Coronary artery (tissue), 2 donors: ENCODE results near the gene PDHX.

Source experiments
- DNase-seq: peaks from one replicate; pipeline ENCODE4 v3.0.0-alpha.2; 2017; ENCODE audit warnings: low spot score
- H3K27ac ChIP-seq, 2 donors: fragments of 200-600 bp; sonication (generic); one replicate each; pipeline ENCODE4 v1.5.1; 2016 to 2019
- H3K4me3 ChIP-seq: fragments of 200-600 bp; sonication (generic); 2 replicates; pipeline ENCODE4 v1.5.1; 2016; ENCODE audit warnings: mild to moderate bottlenecking, moderate library complexity
- TF ChIP-seq, protein P1 (sequence below): fragments of 200-600 bp; sonication (generic); IDR thresholded peaks from one replicate; pipeline ENCODE4 v1.5.1; 2019; ENCODE audit warnings: antibody characterized with exemption

The PDHX gene

DNA sequence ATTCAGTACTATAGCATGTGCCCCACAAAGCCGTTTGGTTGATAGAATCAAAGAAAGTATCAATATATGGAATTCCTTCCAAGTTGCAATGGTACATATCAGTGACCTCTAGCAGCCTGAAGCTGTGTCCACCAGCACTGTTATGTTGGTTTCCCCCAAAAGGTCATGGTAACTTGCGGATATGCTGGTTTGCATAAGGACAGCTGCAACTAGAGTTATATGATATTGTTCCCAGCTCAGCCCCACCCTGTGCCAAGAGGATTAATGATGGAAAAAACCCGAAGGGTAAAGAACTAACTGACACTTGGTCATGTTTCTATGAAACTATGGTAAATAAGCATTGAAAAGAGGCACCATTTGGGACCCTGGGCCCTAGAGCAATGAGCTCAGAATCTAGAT, 93.5 kb downstream of the PDHX start:
- TF ChIP-seq, protein P1, sequence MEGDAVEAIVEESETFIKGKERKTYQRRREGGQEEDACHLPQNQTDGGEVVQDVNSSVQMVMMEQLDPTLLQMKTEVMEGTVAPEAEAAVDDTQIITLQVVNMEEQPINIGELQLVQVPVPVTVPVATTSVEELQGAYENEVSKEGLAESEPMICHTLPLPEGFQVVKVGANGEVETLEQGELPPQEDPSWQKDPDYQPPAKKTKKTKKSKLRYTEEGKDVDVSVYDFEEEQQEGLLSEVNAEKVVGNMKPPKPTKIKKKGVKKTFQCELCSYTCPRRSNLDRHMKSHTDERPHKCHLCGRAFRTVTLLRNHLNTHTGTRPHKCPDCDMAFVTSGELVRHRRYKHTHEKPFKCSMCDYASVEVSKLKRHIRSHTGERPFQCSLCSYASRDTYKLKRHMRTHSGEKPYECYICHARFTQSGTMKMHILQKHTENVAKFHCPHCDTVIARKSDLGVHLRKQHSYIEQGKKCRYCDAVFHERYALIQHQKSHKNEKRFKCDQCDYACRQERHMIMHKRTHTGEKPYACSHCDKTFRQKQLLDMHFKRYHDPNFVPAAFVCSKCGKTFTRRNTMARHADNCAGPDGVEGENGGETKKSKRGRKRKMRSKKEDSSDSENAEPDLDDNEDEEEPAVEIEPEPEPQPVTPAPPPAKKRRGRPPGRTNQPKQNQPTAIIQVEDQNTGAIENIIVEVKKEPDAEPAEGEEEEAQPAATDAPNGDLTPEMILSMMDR, result no peak
- no peak overlapping the region for H3K27ac ChIP-seq
- DNase-seq, result no peak
- H3K4me3 ChIP-seq, result no peak overlapping the region

GRCh38 chr11:35010654-35011053, 94.2 kb downstream of the PDHX start:
- TF ChIP-seq, protein P1, result no peak
- H3K4me3 ChIP-seq, result no peak overlapping the region
- no peak overlapping the region for H3K27ac ChIP-seq
- DNase-seq, result no peak

DNA sequence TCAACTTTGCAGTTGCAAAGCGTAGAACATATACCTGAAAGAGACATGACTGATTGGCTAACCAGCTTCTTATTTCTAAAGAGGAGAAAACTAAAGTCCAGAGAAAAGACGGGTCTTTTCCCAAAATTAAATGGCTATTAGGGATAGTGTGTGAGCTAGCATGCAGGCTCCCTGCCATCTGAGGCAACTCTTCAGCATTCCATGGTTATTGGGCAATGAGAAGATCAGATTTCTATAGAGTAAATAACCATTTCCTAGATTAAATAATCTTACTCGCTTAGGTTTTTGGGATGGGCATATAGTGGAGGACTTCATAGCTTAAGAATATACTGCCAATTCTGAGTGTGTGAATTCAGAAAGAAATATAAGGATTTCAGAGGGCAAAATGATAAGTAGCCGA, 95.0 kb downstream of the PDHX start:
- H3K27ac ChIP-seq, result no peak overlapping the region
- no peak for DNase-seq
- TF ChIP-seq, protein P1, result no peak
- H3K4me3 ChIP-seq, result no peak overlapping the region

GRCh38 chr11:35011944-35012343, 95.5 kb downstream of the PDHX start:
- no peak for DNase-seq
- Histone ChIP-seq H3K27ac (no peak overlapping the region), H3K4me3 (no peak overlapping the region)

GRCh38 chr11:35012467-35013191, 96.2 kb downstream of the PDHX start:
- no peak for DNase-seq
- TF ChIP-seq, protein P1, result no peak
- Histone ChIP-seq H3K4me3 (no peak overlapping the region), H3K27ac (no peak overlapping the region)

More at GRCh38 chr11:35011944-35012343, 95.5 kb downstream of the PDHX start:
- TF ChIP-seq, protein P1, result no peak

DNA sequence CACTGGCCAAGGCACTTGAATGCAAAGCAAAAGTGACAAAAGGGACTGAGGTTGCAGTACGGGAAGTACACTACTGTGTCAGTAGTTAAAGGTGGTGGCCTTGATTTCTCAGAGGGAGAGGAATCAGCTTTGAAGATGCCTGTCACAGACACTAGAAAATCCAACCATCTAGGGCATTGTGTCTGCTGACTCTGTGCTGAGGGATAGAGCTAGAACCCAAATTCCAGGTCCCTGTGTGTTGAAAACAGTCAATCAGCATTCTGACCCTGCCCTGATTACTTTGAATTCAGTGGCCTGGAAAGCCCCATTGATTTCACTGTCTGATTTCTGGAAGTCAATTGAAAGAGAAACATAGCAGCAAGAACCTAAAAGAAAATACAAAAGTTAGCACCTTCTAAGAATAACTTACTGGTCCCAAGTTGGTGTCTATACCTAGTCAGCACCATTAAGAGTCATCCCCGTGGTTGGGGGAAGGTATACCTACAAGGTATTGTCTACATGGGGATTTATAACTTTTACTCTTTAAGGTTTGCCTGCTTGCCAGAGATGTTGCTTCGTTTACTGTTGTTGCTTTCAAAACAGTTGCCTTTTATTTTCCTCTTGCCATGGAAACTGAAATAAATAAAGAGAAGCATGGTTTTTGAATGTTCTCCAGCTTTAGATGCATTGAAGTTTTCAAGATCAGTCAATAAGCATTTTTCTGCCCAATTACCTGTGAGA, 97.3 kb downstream of the PDHX start:
- no peak overlapping the region for H3K4me3 ChIP-seq
- TF ChIP-seq, protein P1, result no peak
- DNase-seq, result no peak
- H3K27ac ChIP-seq, result no peak overlapping the region

GRCh38 chr11:35014346-35014745, 97.9 kb downstream of the PDHX start:
- Histone ChIP-seq H3K4me3 (no peak overlapping the region), H3K27ac (no peak overlapping the region)
- TF ChIP-seq, protein P1, result no peak
- no peak for DNase-seq
